Lower leg skin (tissue), 3 donors: ENCODE results near the gene NOA1.

Experiments
- CTCF ChIP-seq, 3 donors: fragments of 450-650 bp; IDR thresholded peaks; one replicate each; pipeline ENCODE4 v1.5.1; 2016; ENCODE audit warnings: antibody characterized with exemption in 3 of 3, mild to moderate bottlenecking in 3 of 3, moderate library complexity in 2 of 3
- POLR2A ChIP-seq, 2 donors: fragments of 450-650 bp; IDR thresholded peaks; one replicate each; pipeline ENCODE4 v1.6.1; 2016 to 2017; ENCODE audit warnings: antibody characterized with exemption in 2 of 2, mild to moderate bottlenecking in 1 of 2, moderate library complexity in 1 of 2

DNA sequence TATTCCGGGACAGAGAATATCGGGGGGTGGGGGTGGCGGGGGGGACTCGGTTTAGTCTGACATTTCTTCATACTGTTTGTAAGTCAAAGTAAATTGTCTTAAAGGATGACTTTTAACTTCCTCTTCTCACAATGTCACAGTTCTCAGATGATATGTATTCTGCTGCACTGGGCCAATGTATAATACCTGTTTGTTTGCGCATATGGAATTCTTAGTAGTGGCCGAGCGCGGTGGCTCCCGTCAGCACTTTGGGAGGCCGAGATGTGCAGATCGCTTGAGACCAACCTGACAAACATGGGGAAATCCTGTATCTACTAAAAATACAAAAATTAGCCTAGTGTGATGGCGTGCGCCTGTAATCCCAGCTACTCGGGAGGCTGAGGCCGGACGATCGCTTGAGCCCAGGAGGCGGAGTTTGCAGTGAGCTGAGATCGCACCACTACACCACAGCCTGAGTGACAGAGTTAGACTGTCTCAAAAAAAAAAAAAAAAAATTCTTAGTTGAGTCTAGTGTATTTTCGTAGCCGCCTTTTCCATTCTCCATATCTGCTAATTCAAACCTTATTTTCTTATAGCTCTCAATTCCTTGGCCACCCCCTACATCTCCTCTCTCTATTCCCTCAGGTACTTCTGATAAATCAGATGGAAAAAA is 2.1 kb upstream of the NOA1 start:
- no peak for TF ChIP-seq CTCF (IDR thresholded peaks at IDR 0.05)
- no peak for TF ChIP-seq POLR2A (IDR thresholded peaks at IDR 0.05)
